Breast epithelium (tissue), 4 donors: ENCODE measurements around the gene VPS51. TPM values are rescaled to one million over a fixed set of nuclear protein-coding genes. Genes with fewer than 3 reads are reported as not detected.

Experiments used
- DNase-seq, 2 donors: peaks; one replicate each; pipeline ENCODE4 v3.0.0-alpha.2; 2019; ENCODE audit warnings: low spot score in 2 of 2
- H3K27ac ChIP-seq, 2 donors: fragments of 200-600 bp; sonication (generic) in 1 of 2; one replicate each; pipeline ENCODE4 v1.5.1; 2016 to 2019; ENCODE audit warnings: mild to moderate bottlenecking in 1 of 2
- H3K27me3 ChIP-seq, 2 donors: fragments of 200-600 bp; sonication (generic) in 1 of 2; one replicate each; pipeline versions ENCODE4 v1.5.1 to v1.6.0; 2017 to 2019; ENCODE audit warnings: control low read depth in 1 of 2, mild to moderate bottlenecking in 1 of 2
- H3K36me3 ChIP-seq: fragments of 200-600 bp; one replicate; pipeline ENCODE4 v1.5.1; 2019
- H3K4me1 ChIP-seq, 2 donors: fragments of 200-600 bp; sonication (generic); one replicate each; pipeline ENCODE4 v1.5.1; 2016 to 2019; ENCODE audit warnings: control low read depth in 1 of 2
- H3K4me3 ChIP-seq, 3 donors: fragments of 200-600 bp; sonication (generic); 1 replicate in 2 of 3; 2 replicates in 1 of 3; pipeline ENCODE4 v1.5.1; 2016 to 2019; ENCODE audit warnings: mild to moderate bottlenecking in 3 of 3, moderate library complexity in 2 of 3
- H3K9me3 ChIP-seq, 2 donors: fragments of 200-600 bp; sonication (generic) in 1 of 2; one replicate each; pipeline ENCODE4 v1.5.1; 2016 to 2019; ENCODE audit warnings: control low read depth in 1 of 2
- POLR2A ChIP-seq: fragments of 450-650 bp; IDR thresholded peaks from one replicate; pipeline ENCODE4 v1.6.1; 2016; ENCODE audit warnings: antibody characterized with exemption, mild to moderate bottlenecking, moderate library complexity
- POLR2AphosphoS5 ChIP-seq, 3 donors: sonication (generic); formaldehyde crosslinking; IDR thresholded peaks; one replicate each; pipeline ENCODE4 v1.6.1; 2017; ENCODE audit warnings: antibody characterized with exemption in 3 of 3
- intact Hi-C: fragments of 100-400 bp; cut with DNase I; formaldehyde crosslinking; loops from one replicate; pipeline ENCODE4 v1.15.1; 2023; ENCODE audit warnings: low total_unique reads
- total RNA-seq, 3 donors: library from RNA; depleted of rRNA; stranded (reverse); fragments of >200 nt; gene quantifications; one replicate each; pipeline ENCODE4 v1.1.0, GENCODE V29; 2016
- TF ChIP-seq, protein P1 (sequence below), 3 donors: fragments of 450-650 bp; IDR thresholded peaks; one replicate each; pipeline ENCODE4 v1.5.1; 2016 to 2017; ENCODE audit warnings: antibody characterized with exemption in 3 of 3, mild to moderate bottlenecking in 3 of 3, moderate library complexity in 3 of 3

VPS51 gene
- total RNA-seq, 3 donors from 2014 or later = 166 to 317 (median 218) TPM

GRCh38 chr11:65134240-65134951, 38.4 kb downstream of the VPS51 start, which contains the start of gene SYVN1:
SYVN1 (minus strand) TSS chr11:65134519; CDS start chr11:65133601, 918 bp downstream.
- peak; percentile 88 to 90 for DNase-seq
- Histone ChIP-seq H3K27ac (peak within 1 kb of the TSS; percentile 96 to 99), H3K27me3 (no peaks in the 10 kb centered on the region), H3K36me3 (peaks cover 21% of the 10 kb centered on the region), H3K4me1 (peaks cover 6 to 26% of the 10 kb centered on the region in 2 donors), H3K4me3 (peak within 1 kb of the TSS; percentile 88 to 93 (median 92)), H3K9me3 (no peaks in the 10 kb centered on the region)
- intact Hi-C loops = no loop called here
- TF ChIP-seq POLR2A (peak; percentile 98), POLR2AphosphoS5 (IDR thresholded peaks at IDR 0.05) (peak; percentile 99 to 100 (median 100))
- TF ChIP-seq, protein P1, sequence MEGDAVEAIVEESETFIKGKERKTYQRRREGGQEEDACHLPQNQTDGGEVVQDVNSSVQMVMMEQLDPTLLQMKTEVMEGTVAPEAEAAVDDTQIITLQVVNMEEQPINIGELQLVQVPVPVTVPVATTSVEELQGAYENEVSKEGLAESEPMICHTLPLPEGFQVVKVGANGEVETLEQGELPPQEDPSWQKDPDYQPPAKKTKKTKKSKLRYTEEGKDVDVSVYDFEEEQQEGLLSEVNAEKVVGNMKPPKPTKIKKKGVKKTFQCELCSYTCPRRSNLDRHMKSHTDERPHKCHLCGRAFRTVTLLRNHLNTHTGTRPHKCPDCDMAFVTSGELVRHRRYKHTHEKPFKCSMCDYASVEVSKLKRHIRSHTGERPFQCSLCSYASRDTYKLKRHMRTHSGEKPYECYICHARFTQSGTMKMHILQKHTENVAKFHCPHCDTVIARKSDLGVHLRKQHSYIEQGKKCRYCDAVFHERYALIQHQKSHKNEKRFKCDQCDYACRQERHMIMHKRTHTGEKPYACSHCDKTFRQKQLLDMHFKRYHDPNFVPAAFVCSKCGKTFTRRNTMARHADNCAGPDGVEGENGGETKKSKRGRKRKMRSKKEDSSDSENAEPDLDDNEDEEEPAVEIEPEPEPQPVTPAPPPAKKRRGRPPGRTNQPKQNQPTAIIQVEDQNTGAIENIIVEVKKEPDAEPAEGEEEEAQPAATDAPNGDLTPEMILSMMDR (IDR thresholded peaks at IDR 0.05) = peak in 2 of 3 donors; percentile 15 to 31

- no peak for TF ChIP-seq POLR2A
- peak in 1 of 3 donors; percentile 46 for TF ChIP-seq POLR2AphosphoS5 (IDR thresholded peaks at IDR 0.05)
- peak; percentile 97 to 98 for DNase-seq
- peak overlapping the region; percentile 96 to 99 for H3K27ac ChIP-seq
- intact Hi-C loops = no loop called here
- peaks cover 14% of the 10 kb centered on the region for H3K36me3 ChIP-seq
- H3K9me3 ChIP-seq = no peaks in the 10 kb centered on the region
- H3K4me1 ChIP-seq = peaks cover 6 to 26% of the 10 kb centered on the region in 2 donors
- no peaks in the 10 kb centered on the region for H3K27me3 ChIP-seq
- H3K4me3 ChIP-seq = peak overlapping the region; percentile 88 to 93 (median 92)
Measured at GRCh38 chr11:65134952-65135632, 39.1 kb downstream of the VPS51 start.

DNA sequence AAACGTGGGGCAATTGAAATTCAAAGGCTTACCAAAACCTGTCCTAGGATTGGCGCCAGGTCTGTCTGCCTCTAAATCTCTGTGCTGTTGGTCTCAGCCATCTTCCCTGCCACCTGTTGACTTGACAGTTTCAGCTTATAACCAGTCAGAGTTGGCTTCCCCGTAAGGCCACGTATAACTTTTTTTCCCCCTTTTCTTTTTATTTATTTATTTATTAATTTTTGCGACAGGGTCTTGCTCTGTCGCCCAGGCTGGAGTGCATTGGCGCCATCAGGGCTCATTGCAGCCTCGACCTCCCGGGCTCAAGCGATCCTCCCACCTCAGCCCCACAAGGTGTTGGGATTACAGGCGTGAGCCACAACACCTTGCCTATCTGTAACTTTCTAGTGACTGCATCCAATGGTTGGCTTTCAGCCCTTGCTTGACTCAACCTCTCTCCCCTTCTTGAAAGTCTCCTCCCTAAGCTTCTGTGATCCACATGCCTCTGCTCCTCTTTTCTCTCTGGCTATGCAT, 39.7 kb downstream of the VPS51 start:
- Histone ChIP-seq H3K4me1 (peaks cover 6 to 26% of the 10 kb centered on the region in 2 donors), H3K36me3 (peaks cover 11% of the 10 kb centered on the region), H3K4me3 (peak overlapping the region; percentile 88 to 93 (median 92)), H3K27ac (peak overlapping the region; percentile 96 to 99), H3K9me3 (no peaks in the 10 kb centered on the region), H3K27me3 (no peaks in the 10 kb centered on the region)
- no peak for DNase-seq
- TF ChIP-seq, protein P1 (IDR thresholded peaks at IDR 0.05) = no peak
- no peak for TF ChIP-seq POLR2A
- no peak for TF ChIP-seq POLR2AphosphoS5 (IDR thresholded peaks at IDR 0.05)
- intact Hi-C loops = no loop called here

DNA sequence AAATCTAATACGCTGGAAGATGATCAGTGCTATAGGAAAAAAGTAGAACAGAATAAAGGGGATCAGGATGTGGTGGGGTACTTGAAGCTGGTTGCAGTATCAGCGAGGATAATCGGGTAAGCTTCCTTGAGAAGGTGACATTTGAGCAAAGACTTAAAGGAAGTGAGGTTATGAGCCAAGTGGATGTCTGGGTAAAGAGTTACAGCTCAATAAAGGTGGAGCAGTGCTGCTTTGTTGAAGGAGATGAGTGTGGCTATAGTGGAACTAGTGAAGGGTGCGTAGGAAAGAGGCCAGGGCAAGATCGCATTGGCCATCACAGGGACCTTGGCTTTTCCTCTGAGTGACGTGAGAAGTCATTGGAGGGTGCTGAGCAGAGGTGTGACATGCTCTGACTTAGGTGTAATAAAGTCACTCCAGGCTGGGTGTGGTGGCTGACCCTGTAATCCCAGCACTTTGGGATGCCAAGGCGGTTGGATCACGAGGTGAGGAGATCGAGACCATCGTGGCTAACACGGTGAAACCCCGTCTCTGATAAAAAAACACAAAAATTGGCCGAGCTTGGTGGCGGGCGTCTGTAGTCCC, 40.6 kb downstream of the VPS51 start:
- intact Hi-C loops = no loop called here
- no peaks in the 10 kb centered on the region for H3K27me3 ChIP-seq
- peaks cover 4% of the 10 kb centered on the region for H3K36me3 ChIP-seq
- peaks cover 6 to 26% of the 10 kb centered on the region in 2 donors for H3K4me1 ChIP-seq
- no peaks in the 10 kb centered on the region for H3K9me3 ChIP-seq
- H3K4me3 ChIP-seq = no peak overlapping the region
- peak overlapping the region in 1 of 2 donors; percentile 96 for H3K27ac ChIP-seq
- no peak for DNase-seq
- TF ChIP-seq POLR2AphosphoS5 (IDR thresholded peaks at IDR 0.05) = no peak
- no peak for TF ChIP-seq POLR2A
- TF ChIP-seq, protein P1 (IDR thresholded peaks at IDR 0.05) = no peak

- H3K27ac ChIP-seq = no peak overlapping the region
- TF ChIP-seq POLR2A (no peak), POLR2AphosphoS5 (IDR thresholded peaks at IDR 0.05) (no peak)
- TF ChIP-seq, protein P1 (IDR thresholded peaks at IDR 0.05) = no peak
- no peak for DNase-seq
- H3K4me3 ChIP-seq = no peak overlapping the region
- no peaks in the 10 kb centered on the region for H3K9me3 ChIP-seq
- no peaks in the 10 kb centered on the region for H3K27me3 ChIP-seq
- no peaks in the 10 kb centered on the region for H3K36me3 ChIP-seq
- intact Hi-C loops = no loop called here
- no peaks in the 10 kb centered on the region for H3K4me1 ChIP-seq
Measured at GRCh38 chr11:65141896-65142494, 46.0 kb downstream of the VPS51 start.
